ENCODE measurements around the gene TBC1D10B. TPM values are rescaled to one million over a fixed set of nuclear protein-coding genes. Genes with fewer than 3 reads are reported as not detected.

The TBC1D10B gene
- total RNA-seq, 2 donors from 2014 or later, result 49.7 to 64.2 TPM

Other genes starting within 250 kb of the TBC1D10B start
- 100 to 1,000 TPM in 1 of 2 donors, 10 to 100 TPM in 1; 73.1 to 141 TPM for gene MAPK3, start 247.3 kb downstream of the TBC1D10B start, total RNA-seq
- 1,000 to 10,000 TPM in 1 of 2 donors, 100 to 1,000 TPM in 1; 649 to 1,196 TPM for gene CORO1A, start 186.9 kb downstream of the TBC1D10B start, total RNA-seq
- gene BOLA2B, start 176.8 kb downstream of the TBC1D10B start, total RNA-seq, result 100 to 1,000 TPM; 100 to 267 TPM
- 10 to 100 TPM; 34.1 to 69.0 TPM for gene SLX1A, start 176.6 kb downstream of the TBC1D10B start, total RNA-seq
- gene SULT1A3, start 171.2 kb downstream of the TBC1D10B start, total RNA-seq, result 10 to 100 TPM; 30.9 to 39.5 TPM
- gene NPIPB13, start 122.0 kb downstream of the TBC1D10B start, total RNA-seq, result 10 to 100 TPM; 16.1 to 25.1 TPM
- 10 to 100 TPM; 51.0 to 69.9 TPM for gene CD2BP2, start 15.2 kb downstream of the TBC1D10B start, total RNA-seq
- 1 to 10 TPM in 1 of 2 donors, not detected in 1; 1.6 TPM for gene MYL11, start 4.3 kb upstream of the TBC1D10B start, total RNA-seq
- gene SEPTIN1, start 12.1 kb upstream of the TBC1D10B start, total RNA-seq, result 100 to 1,000 TPM; 198 to 216 TPM
- gene ZNF48, start 24.9 kb upstream of the TBC1D10B start, total RNA-seq, result 10 to 100 TPM; 10.2 to 10.5 TPM
- 1 to 10 TPM; 5.1 to 5.2 TPM for gene ZNF771, start 37.1 kb upstream of the TBC1D10B start, total RNA-seq
- gene DCTPP1, start 59.5 kb upstream of the TBC1D10B start, total RNA-seq, result 100 to 1,000 TPM in 1 of 2 donors, 10 to 100 TPM in 1; 60.9 to 173 TPM
- 10 to 100 TPM; 48.9 to 79.1 TPM for gene SEPHS2, start 75.4 kb upstream of the TBC1D10B start, total RNA-seq
- 100 to 1,000 TPM; 319 to 344 TPM for gene ITGAL, start 102.2 kb upstream of the TBC1D10B start, total RNA-seq
- gene ZNF768, start 156.1 kb upstream of the TBC1D10B start, total RNA-seq, result 1 to 10 TPM; 3.7 to 5.3 TPM
- gene ZNF747, start 164.4 kb upstream of the TBC1D10B start, total RNA-seq, result 10 to 100 TPM in 1 of 2 donors, 1 to 10 TPM in 1; 6.9 to 12.9 TPM
- 10 to 100 TPM; 13.8 to 14.1 TPM for gene ZNF764, start 187.9 kb upstream of the TBC1D10B start, total RNA-seq
- 1 to 10 TPM; 7.3 to 9.7 TPM for gene ZNF688, start 201.2 kb upstream of the TBC1D10B start, total RNA-seq
- 10 to 100 TPM; 10.5 to 15.5 TPM for gene ZNF785, start 215.2 kb upstream of the TBC1D10B start, total RNA-seq
- gene ZNF689, start 239.9 kb upstream of the TBC1D10B start, total RNA-seq, result 10 to 100 TPM in 1 of 2 donors, 1 to 10 TPM in 1; 5.9 to 12.1 TPM